RWPE2 (cell line): Measurements from ENCODE around the gene ABCB9.
"Not testable (repeated sequence)": the region's sequence is repeated elsewhere in the genome, so short reads cannot be mapped to it uniquely, and the experiment has no call there.

ENCODE experiments used
- ATAC-seq: fragments of 200-7000 bp; cut with Tn5 transposase; 3 replicates; pipeline ENCODE4 v1.9.1; 2021; ENCODE audit warnings: low read depth
- DNase-seq: peaks from one replicate; pipeline ENCODE4 v3.0.0-alpha.2; 2020; ENCODE audit warnings: low spot score
- H3K27ac ChIP-seq: fragments of 450-650 bp; 2 replicates; pipeline ENCODE4 v1.5.1; 2017; ENCODE audit warnings: mild to moderate bottlenecking; ENCODE audit not compliant: poor library complexity, severe bottlenecking
- H3K27me3 ChIP-seq: fragments of 250-450 bp; sonication (Bioruptor Pico); 2 replicates; pipeline ENCODE4 v1.5.1; 2021; ENCODE audit warnings: mild to moderate bottlenecking, moderate library complexity; ENCODE audit not compliant: insufficient read depth, poor library complexity, severe bottlenecking
- H3K36me3 ChIP-seq: fragments of 250-450 bp; sonication (Bioruptor Pico); 2 replicates; pipeline ENCODE4 v1.5.1; 2020; ENCODE audit warnings: low read depth, mild to moderate bottlenecking, moderate library complexity
- H3K4me1 ChIP-seq: fragments of 250-450 bp; sonication (Bioruptor Pico); 2 replicates; pipeline ENCODE4 v1.5.1; 2021; ENCODE audit warnings: mild to moderate bottlenecking, moderate library complexity; ENCODE audit not compliant: insufficient read depth, poor library complexity, severe bottlenecking
- H3K4me3 ChIP-seq: fragments of 250-450 bp; sonication (Bioruptor Pico); 2 replicates; pipeline ENCODE4 v1.5.1; 2021; ENCODE audit warnings: mild to moderate bottlenecking, moderate library complexity; ENCODE audit not compliant: severe bottlenecking
- H3K9me3 ChIP-seq: fragments of 250-450 bp; sonication (Bioruptor Pico); 2 replicates; pipeline ENCODE4 v1.5.1; 2021; ENCODE audit warnings: mild to moderate bottlenecking, moderate library complexity; ENCODE audit not compliant: severe bottlenecking
- CTCF ChIP-seq: fragments of 450-650 bp; IDR thresholded peaks from one replicate; pipeline ENCODE4 v1.5.1; 2017; ENCODE audit warnings: mild to moderate bottlenecking, moderate library complexity; ENCODE audit not compliant: poor library complexity, severe bottlenecking

ABCB9 gene

DNA sequence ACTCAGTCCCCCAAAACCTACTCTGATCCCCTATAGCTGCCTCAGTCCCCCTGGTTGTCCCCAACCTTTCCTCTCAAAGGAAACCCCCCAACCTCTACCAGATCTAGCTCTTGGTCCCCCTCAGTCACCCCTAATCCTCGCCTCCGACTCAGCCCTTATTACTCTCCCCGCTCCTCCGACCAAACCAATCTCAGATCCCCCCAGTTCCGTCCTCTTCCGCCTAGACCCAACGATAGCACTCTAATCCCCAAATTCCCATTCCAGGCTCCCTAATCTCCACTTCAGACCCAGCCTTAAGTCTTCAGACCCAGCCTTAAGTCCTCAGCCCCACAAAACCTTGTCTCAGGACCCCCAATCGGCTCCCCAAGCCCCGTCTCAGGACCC, 71.0 kb downstream of the ABCB9 start:
- Histone ChIP-seq H3K27me3 (no peaks in the 10 kb centered on the region), H3K4me3 (peak overlapping the region; percentile 89), H3K9me3 (no peaks in the 10 kb centered on the region), H3K4me1 (peaks cover 58% of the 10 kb centered on the region), H3K36me3 (peaks cover 15% of the 10 kb centered on the region), H3K27ac (peak overlapping the region; percentile 98)
- TF ChIP-seq CTCF: no peak
- no peak for DNase-seq
- ATAC-seq: no peak

- Histone ChIP-seq H3K4me1 (peaks cover 66% of the 10 kb centered on the region), H3K9me3 (no peaks in the 10 kb centered on the region), H3K27me3 (no peaks in the 10 kb centered on the region), H3K36me3 (peaks cover 15% of the 10 kb centered on the region), H3K4me3 (peak overlapping the region; percentile 89), H3K27ac (peak overlapping the region; percentile 98)
- peak; percentile 43 for ATAC-seq
- DNase-seq: no peak
- TF ChIP-seq CTCF: no peak
Measured at GRCh38 chr12:122894193-122895121, 71.8 kb downstream of the ABCB9 start.

DNA sequence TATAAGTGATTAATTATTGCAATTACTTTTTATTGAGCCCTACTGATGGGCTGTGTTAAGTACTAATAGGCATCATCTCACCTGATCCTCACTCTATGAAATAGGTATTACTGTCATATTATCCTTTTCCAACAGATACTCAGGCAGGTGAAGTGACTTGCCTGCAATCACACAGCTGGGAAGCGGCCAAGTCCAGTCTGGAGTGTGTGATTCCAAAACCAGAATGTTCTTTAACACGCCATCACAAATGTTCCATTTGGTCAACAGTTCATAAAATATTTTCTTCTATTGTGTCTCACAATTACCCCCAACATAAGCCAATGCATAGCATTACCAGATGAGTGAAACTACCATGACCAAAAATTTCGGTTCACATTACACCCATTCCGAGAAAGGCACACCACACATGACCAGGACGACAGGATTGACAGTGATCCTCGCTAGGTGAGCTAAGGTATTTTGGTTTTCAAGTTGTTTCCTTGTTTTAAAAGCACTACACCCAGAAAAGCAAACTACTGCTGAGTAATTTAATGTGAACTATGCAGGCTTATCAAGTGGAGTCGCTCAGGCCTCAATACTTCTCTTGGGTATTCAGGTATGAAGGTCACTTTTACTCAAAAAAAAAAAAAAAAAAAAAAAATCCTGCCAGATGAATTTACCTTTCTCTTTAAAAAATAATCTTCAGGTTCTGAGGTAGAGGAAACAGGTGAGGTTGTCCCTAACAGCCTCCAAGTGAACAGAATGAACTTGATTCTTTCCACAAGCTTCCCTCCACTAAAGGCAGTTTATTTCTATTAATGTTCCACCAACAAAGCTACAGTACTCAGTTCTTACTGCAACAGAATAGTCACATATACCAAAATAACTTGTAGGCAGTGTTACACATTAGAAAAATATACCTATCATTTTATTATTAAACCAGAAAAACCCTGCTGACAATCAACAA, 72.8 kb downstream of the ABCB9 start:
- peaks cover 66% of the 10 kb centered on the region for H3K4me1 ChIP-seq
- H3K27me3 ChIP-seq: no peaks in the 10 kb centered on the region
- peak overlapping the region; percentile 98 for H3K27ac ChIP-seq
- no peaks in the 10 kb centered on the region for H3K9me3 ChIP-seq
- no peak for TF ChIP-seq CTCF
- H3K36me3 ChIP-seq: peaks cover 15% of the 10 kb centered on the region
- ATAC-seq (no peak), DNase-seq (no peak)
- peak overlapping the region; percentile 89 for H3K4me3 ChIP-seq

DNA sequence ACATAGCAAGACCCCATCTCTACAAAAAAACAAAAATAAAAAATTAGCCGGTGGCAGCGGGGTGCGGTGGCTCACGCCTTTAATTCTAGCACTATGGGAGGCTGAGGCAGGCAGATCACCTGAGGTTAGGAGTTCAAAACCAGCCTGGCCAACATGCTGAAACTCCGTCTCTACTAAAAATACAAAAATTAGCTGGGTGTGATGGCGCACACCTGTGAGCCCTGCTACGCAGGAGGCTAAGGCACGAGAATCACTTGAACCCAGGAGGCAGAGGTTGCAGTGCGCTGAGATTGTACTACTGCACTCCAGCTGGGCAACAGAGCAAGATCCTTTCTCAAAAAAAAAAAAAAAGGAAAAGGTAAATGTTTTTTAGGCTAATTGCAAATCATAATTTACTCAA, 73.5 kb downstream of the ABCB9 start:
- H3K4me3 ChIP-seq, ATAC-seq, H3K9me3 ChIP-seq, H3K27me3 ChIP-seq, DNase-seq: not testable (repeated sequence)
- Histone ChIP-seq H3K36me3 (peaks cover 15% of the 10 kb centered on the region), H3K27ac (peak overlapping the region; percentile 98), H3K4me1 (peaks cover 63% of the 10 kb centered on the region)
